PC-3 (cell line): ENCODE results near the gene THEMIS. TPM values are rescaled to one million over a fixed set of nuclear protein-coding genes. Genes with fewer than 3 reads are reported as not detected.

Experiments
- ATAC-seq: fragments of 200-7000 bp; cut with Tn5 transposase; 2 replicates; pipeline ENCODE4 v1.9.1; 2020; ENCODE audit warnings: mild to moderate bottlenecking, moderate library complexity
- BruUV-seq: library from RNA; stranded (reverse); fragments of 400-500 nt; replicated peaks from 2 replicates; lab custom pipeline; 2021; lab: Mats Ljungman, UMichigan
- CTCF ChIA-PET: fragments of 300-600 bp; sonication (Branson Sonifier 250); formaldehyde crosslinking; loops from one replicate; lab custom pipeline; 2022; ENCODE audit warnings: antibody characterized with exemption; lab: Charles Lee
- POLR2A ChIA-PET: fragments of 300-600 bp; sonication (Branson Sonifier 250); formaldehyde crosslinking; loops from one replicate; lab custom pipeline; 2022; ENCODE audit warnings: antibody characterized with exemption; ENCODE audit not compliant: unreplicated experiment; lab: Charles Lee
- DNase-seq: peaks from one replicate; pipeline ENCODE4 v3.0.0-alpha.2; 2015
- H2AFZ ChIP-seq: fragments of 300-600 bp; sonication (generic); 2 replicates; pipeline ENCODE4 v1.6.0; 2016; ENCODE audit warnings: antibody characterized with exemption, low read length
- H3F3A ChIP-seq: fragments of 300-600 bp; sonication (generic); one replicate; pipeline ENCODE4 v1.6.0; 2017; ENCODE audit warnings: antibody characterized with exemption, low read length, control low read depth, mild to moderate bottlenecking; ENCODE audit not compliant: unreplicated experiment
- H3K27ac ChIP-seq: fragments of 300-600 bp; sonication (generic); 2 replicates; pipeline ENCODE4 v1.5.1; 2016; ENCODE audit warnings: mild to moderate bottlenecking, low read length
- H3K27me3 ChIP-seq: fragments of 300-600 bp; sonication (generic); 2 replicates; pipeline ENCODE4 v1.6.1; 2016; ENCODE audit warnings: low read length, mixed read lengths
- H3K36me3 ChIP-seq: fragments of 300-600 bp; sonication (generic); 2 replicates; pipeline ENCODE4 v1.6.1; 2016; ENCODE audit warnings: low read depth, mixed run types, low read length, mixed read lengths
- H3K4me1 ChIP-seq: fragments of 300-600 bp; sonication (generic); 2 replicates; pipeline ENCODE4 v1.5.1; 2016; ENCODE audit warnings: low read length; ENCODE audit not compliant: insufficient read depth
- H3K4me2 ChIP-seq: fragments of 300-600 bp; sonication (generic); 2 replicates; pipeline ENCODE4 v1.6.0; 2016; ENCODE audit warnings: low read length
- H3K4me3 ChIP-seq: fragments of 300-600 bp; sonication (generic); 2 replicates; pipeline ENCODE4 v1.5.1; 2016; ENCODE audit warnings: mild to moderate bottlenecking, low read length, mixed read lengths
- H3K79me2 ChIP-seq: fragments of 300-600 bp; sonication (generic); 2 replicates; pipeline ENCODE4 v1.6.1; 2017; ENCODE audit warnings: low read length, mixed read lengths
- H3K9ac ChIP-seq: fragments of 300-600 bp; sonication (generic); 2 replicates; pipeline ENCODE4 v1.6.0; 2016; ENCODE audit warnings: mild to moderate bottlenecking, low read length
- H3K9me2 ChIP-seq: fragments of 300-600 bp; sonication (generic); replicated peaks from 2 replicates; pipeline ENCODE4 v1.6.1; 2016; ENCODE audit warnings: mixed run types, low read length, mixed read lengths
- H3K9me3 ChIP-seq: fragments of 300-600 bp; sonication (generic); 2 replicates; pipeline ENCODE4 v1.6.1; 2016; ENCODE audit warnings: low read length, mixed read lengths
- H4K20me1 ChIP-seq: fragments of 300-600 bp; sonication (generic); 2 replicates; pipeline ENCODE4 v1.6.1; 2016; ENCODE audit warnings: low read length, mixed read lengths
- CTCF ChIP-seq: fragments of 300-600 bp; sonication (generic); conservative IDR thresholded peaks from 2 replicates; pipeline ENCODE4 v1.5.1; 2017; ENCODE audit warnings: antibody characterized with exemption, low read depth, mild to moderate bottlenecking, low read length
- EZH2 ChIP-seq: fragments of 300-600 bp; sonication (generic); IDR thresholded peaks from one replicate; pipeline ENCODE4 v1.6.1; 2017; ENCODE audit warnings: antibody characterized with exemption, mild to moderate bottlenecking, low read length; ENCODE audit not compliant: unreplicated experiment
- EZH2phosphoT487 ChIP-seq: fragments of 300-600 bp; sonication (generic); IDR thresholded peaks from 2 replicates; pipeline ENCODE4 v1.6.1; 2018; ENCODE audit warnings: mild to moderate bottlenecking, antibody characterized with exemption, low read length, borderline replicate concordance
- intact Hi-C: fragments of 100-400 bp; cut with micrococcal nuclease; formaldehyde crosslinking; loops from 2 replicates; pipeline ENCODE4 v1.9.0; 2023
- total RNA-seq: library from RNA; depleted of rRNA; stranded (reverse); fragments of >200 nt; gene quantifications from 2 replicates; pipeline ENCODE4 v1.2.3, GENCODE V29; 2014

THEMIS gene
- total RNA-seq, 1 experiment from 2014 or later: not detected

GRCh38 chr6:127855542-127856159 is 45.2 kb downstream of the THEMIS start:
- ChIA-PET POLR2A (interaction anchor here (0.6 kb wide), 1 partner anchor 480 kb away, joined by 4 read pairs; no protein-coding TSS in a partner anchor), CTCF (interaction anchor here (0.7 to 1.2 kb wide), 3 partner anchors 109 to 661 kb away, joined by 3 read pairs; no protein-coding TSS in a partner anchor)
- TF ChIP-seq EZH2 (no peak), CTCF (peak; percentile 68), EZH2phosphoT487 (no peak)
- intact Hi-C loops: loop anchor here (1.0 to 10.0 kb wide), 3 partner anchors 113 to 662 kb away; no protein-coding TSS in a partner anchor
- ATAC-seq: peak; percentile 50; the same call in 1 of the 2 replicates
- no peaks in the 10 kb centered on the region for H4K20me1 ChIP-seq
- no peaks in the 10 kb centered on the region for H3K27me3 ChIP-seq
- H3K4me3 ChIP-seq: no peak overlapping the region
- DNase-seq: peak; percentile 58
- H3K9ac ChIP-seq: no peak overlapping the region
- no peaks in the 10 kb centered on the region for H3K9me2 ChIP-seq
- H3K79me2 ChIP-seq: no peaks in the 10 kb centered on the region
- no peaks in the 10 kb centered on the region for H3K9me3 ChIP-seq
- H3K4me2 ChIP-seq: no peak overlapping the region
- no peak overlapping the region for H3K27ac ChIP-seq
- H3F3A ChIP-seq: no peaks in the 10 kb centered on the region
- no peak overlapping the region for H2AFZ ChIP-seq
- no TSS peak for BruUV-seq
- H3K36me3 ChIP-seq: no peaks in the 10 kb centered on the region
- H3K4me1 ChIP-seq: peaks cover 7% of the 10 kb centered on the region; the same call in 1 of the 2 replicates

- DNase-seq: peak; percentile 35
- ChIA-PET CTCF (no interaction called here), POLR2A (no interaction called here)
- no peaks in the 10 kb centered on the region for H3F3A ChIP-seq
- no peak overlapping the region for H3K4me2 ChIP-seq
- no peak overlapping the region for H3K9ac ChIP-seq
- H2AFZ ChIP-seq: no peak overlapping the region
- intact Hi-C loops: loop anchor here (5.0 to 10.0 kb wide), 2 partner anchors 119 to 878 kb away; no protein-coding TSS in a partner anchor
- H3K4me3 ChIP-seq: no peak overlapping the region
- TF ChIP-seq CTCF: peak; percentile 53; the same call in 1 of the 2 replicates
- TF ChIP-seq EZH2phosphoT487: no peak
- H3K27me3 ChIP-seq: no peaks in the 10 kb centered on the region
- ATAC-seq: no peak
- no peaks in the 10 kb centered on the region for H4K20me1 ChIP-seq
- no peaks in the 10 kb centered on the region for H3K9me3 ChIP-seq
- H3K9me2 ChIP-seq: no peaks in the 10 kb centered on the region
- H3K36me3 ChIP-seq: no peaks in the 10 kb centered on the region
- BruUV-seq: no TSS peak
- peaks cover 5% of the 10 kb centered on the region for H3K4me1 ChIP-seq
- no peak overlapping the region for H3K27ac ChIP-seq
- no peaks in the 10 kb centered on the region for H3K79me2 ChIP-seq
These were observed 46.8 kb downstream of the THEMIS start for GRCh38 chr6:127854009-127854408.

GRCh38 chr6:127851197-127851596 is 49.7 kb downstream of the THEMIS start:
- intact Hi-C loops: loop anchor here (5.0 to 10.0 kb wide), 2 partner anchors 116 to 881 kb away; no protein-coding TSS in a partner anchor
- H4K20me1 ChIP-seq: no peaks in the 10 kb centered on the region
- no peak overlapping the region for H3K4me3 ChIP-seq
- no peak overlapping the region for H3K4me2 ChIP-seq
- CTCF ChIA-PET: no interaction called here
- ATAC-seq (no peak), DNase-seq (no peak)
- no peak overlapping the region for H3K27ac ChIP-seq
- POLR2A ChIA-PET: no interaction called here
- TF ChIP-seq CTCF (no peak), EZH2 (no peak)
- no peaks in the 10 kb centered on the region for H3K79me2 ChIP-seq
- no peaks in the 10 kb centered on the region for H3K9me3 ChIP-seq
- no peak overlapping the region for H3K9ac ChIP-seq
- no peaks in the 10 kb centered on the region for H3K9me2 ChIP-seq
- no TSS peak for BruUV-seq
- no peaks in the 10 kb centered on the region for H3K36me3 ChIP-seq
- no peak overlapping the region for H2AFZ ChIP-seq
- H3K4me1 ChIP-seq: peaks cover 5% of the 10 kb centered on the region
- H3K27me3 ChIP-seq: no peaks in the 10 kb centered on the region
- no peaks in the 10 kb centered on the region for H3F3A ChIP-seq
